ENCODE results near the gene LYZL6. TPM values are rescaled to one million over a fixed set of nuclear protein-coding genes. Genes with fewer than 3 reads are reported as not detected.

Gene LYZL6
- polyA plus RNA-seq, 3 donors: not detected

- Mint-ChIP-seq H3K36me3 (no peaks in the 10 kb centered on the region), H3K4me1 (peaks cover 6% of the 10 kb centered on the region), H3K27me3 (ENCODE audit: low read depth in 3 of 3) (peaks cover under 1 to 5% (median 4%) of the 10 kb centered on the region in 3 donors), H3K27ac (no peak overlapping the region), H3K4me3 (no peak overlapping the region), H3K9me3 (no peaks in the 10 kb centered on the region)
- no peak for TF ChIP-seq CTCF (IDR thresholded peaks at IDR 0.05)
- Histone ChIP-seq H3K79me2 (ENCODE audit: insufficient read depth, low read length) (no peaks in the 10 kb centered on the region), H3K9me3 (replicated peaks in 1 of 2; ENCODE audit: control insufficient read depth in 1 of 2, insufficient read depth in 1 of 2, low read length in 2 of 2) (no peaks in the 10 kb centered on the region), H3K4me2 (replicated peaks; ENCODE audit: extremely low read depth, low read length, poor library complexity, severe bottlenecking) (no peak overlapping the region), H3K4me1 (ENCODE audit: control insufficient read depth in 1 of 2, insufficient read depth in 2 of 2, low read length in 2 of 2) (no peaks in the 10 kb centered on the region), H3K27me3 (ENCODE audit: control insufficient read depth in 2 of 2, insufficient read depth in 2 of 2, low read length in 2 of 2) (no peaks in the 10 kb centered on the region), H3K4me3 (replicated peaks in 1 of 3; ENCODE audit: low read depth in 2 of 3, low read length in 3 of 3) (no peak overlapping the region), H3K36me3 (replicated peaks in 1 of 2; ENCODE audit: control insufficient read depth in 1 of 2, insufficient read depth in 2 of 2, low read length in 2 of 2) (no peaks in the 10 kb centered on the region), H3K9ac (ENCODE audit: insufficient read depth, low read length, poor library complexity, severe bottlenecking) (no peak overlapping the region), H3K27ac (ENCODE audit: low read depth in 1 of 2, low read length in 2 of 2) (no peak overlapping the region), H4K20me1 (ENCODE audit: insufficient read depth, low read length) (no peaks in the 10 kb centered on the region), H2AFZ (ENCODE audit: insufficient read depth, low read depth, low read length, poor library complexity, severe bottlenecking) (no peak overlapping the region)
- 79% methylated on average over 6 of the region's 6 CpGs for whole genome bisulfite sequencing (ENCODE audit: insufficient coverage)
- intact Hi-C loops (cut with micrococcal nuclease): loop anchor here (5.0 to 10.0 kb wide), 2 partner anchors 505 to 512 kb away; partner anchors contain the start of gene ZNHIT3 (in 1 of the 2)
- no peak for DNase-seq
Observed at GRCh38 chr17:35972535-35972934, 29.0 kb upstream of the LYZL6 start.

- Mint-ChIP-seq H3K4me3 (no peak overlapping the region), H3K27me3 (ENCODE audit: low read depth in 3 of 3) (peaks cover 2 to 5% (median 4%) of the 10 kb centered on the region in 3 donors), H3K4me1 (peaks cover 6% of the 10 kb centered on the region), H3K9me3 (no peaks in the 10 kb centered on the region), H3K36me3 (no peaks in the 10 kb centered on the region), H3K27ac (no peak overlapping the region)
- intact Hi-C loops (cut with micrococcal nuclease): loop anchor here (5.0 to 10.0 kb wide), 2 partner anchors 505 to 513 kb away; partner anchors contain the start of gene ZNHIT3 (in 1 of the 2)
- DNase-seq: no peak
- WGBS (ENCODE audit: insufficient coverage): no CpG with 5 or more reads among the region's 1 CpG
- H2AFZ ChIP-seq (ENCODE audit: insufficient read depth, low read depth, low read length, poor library complexity, severe bottlenecking): no peak overlapping the region
- no peak overlapping the region for H3K4me3 ChIP-seq (replicated peaks in 1 of 3; ENCODE audit: low read depth in 2 of 3, low read length in 3 of 3)
- H4K20me1 ChIP-seq (ENCODE audit: insufficient read depth, low read length): no peaks in the 10 kb centered on the region
- H3K4me2 ChIP-seq (replicated peaks; ENCODE audit: extremely low read depth, low read length, poor library complexity, severe bottlenecking): no peak overlapping the region
- H3K9me3 ChIP-seq (replicated peaks in 1 of 2; ENCODE audit: control insufficient read depth in 1 of 2, insufficient read depth in 1 of 2, low read length in 2 of 2): no peaks in the 10 kb centered on the region
- H3K9ac ChIP-seq (ENCODE audit: insufficient read depth, low read length, poor library complexity, severe bottlenecking): no peak overlapping the region
- H3K27me3 ChIP-seq (ENCODE audit: control insufficient read depth in 2 of 2, insufficient read depth in 2 of 2, low read length in 2 of 2): no peaks in the 10 kb centered on the region
- H3K79me2 ChIP-seq (ENCODE audit: insufficient read depth, low read length): no peaks in the 10 kb centered on the region
- no peaks in the 10 kb centered on the region for H3K36me3 ChIP-seq (replicated peaks in 1 of 2; ENCODE audit: control insufficient read depth in 1 of 2, insufficient read depth in 2 of 2, low read length in 2 of 2)
- H3K27ac ChIP-seq (ENCODE audit: low read depth in 1 of 2, low read length in 2 of 2): no peak overlapping the region
- no peak for TF ChIP-seq CTCF (IDR thresholded peaks at IDR 0.05)
- no peaks in the 10 kb centered on the region for H3K4me1 ChIP-seq (ENCODE audit: control insufficient read depth in 1 of 2, insufficient read depth in 2 of 2, low read length in 2 of 2)
Observed at GRCh38 chr17:35972066-35972465, 28.6 kb upstream of the LYZL6 start.

Data from CD14-positive monocyte (primary cell).